Jurkat, Clone E6-1 (cell line): ENCODE results near the gene NR2F2. TPM values are rescaled to one million over a fixed set of nuclear protein-coding genes. Genes with fewer than 3 reads are reported as not detected.
A peak's percentile ranks its signal among the peaks of the same experiment; 100 is the strongest.

Experiments
- DNase-seq: peaks from one replicate; pipeline ENCODE4 v3.0.0-alpha.2; 2011; ENCODE audit warnings: low read depth, low spot score
- H3K4me3 ChIP-seq: 2 replicates; pipeline ENCODE4 v1.5.1; 2011; ENCODE audit warnings: mild to moderate bottlenecking, low read length, control low read depth, moderate library complexity
- polyA plus RNA-seq: library from polyadenylated mRNA; unstranded; fragments of >200 nt; gene quantifications from one replicate; pipeline ENCODE4 v1.2.1, GENCODE V29; 2012; ENCODE audit warnings: missing spikeins; ENCODE audit not compliant: insufficient read length, insufficient read depth

Gene NR2F2
- 1.6 TPM for polyA plus RNA-seq

GRCh38 chr15:96330450-96331143 lies at the start of gene NR2F2:
Gene NR2F2, plus strand, starts transcription at chr15:96330700. Its CDS starts 1,406 bp downstream, at chr15:96332106.
- H3K4me3 ChIP-seq = peak within 1 kb of the TSS; percentile 73
- peak; percentile 90 for DNase-seq

GRCh38 chr15:96285305-96285704 lies 45.2 kb upstream of the NR2F2 start:
- H3K4me3 ChIP-seq = no peak overlapping the region
- no peak for DNase-seq

GRCh38 chr15:96285729-96286254 lies 44.7 kb upstream of the NR2F2 start:
- no peak for DNase-seq

DNA sequence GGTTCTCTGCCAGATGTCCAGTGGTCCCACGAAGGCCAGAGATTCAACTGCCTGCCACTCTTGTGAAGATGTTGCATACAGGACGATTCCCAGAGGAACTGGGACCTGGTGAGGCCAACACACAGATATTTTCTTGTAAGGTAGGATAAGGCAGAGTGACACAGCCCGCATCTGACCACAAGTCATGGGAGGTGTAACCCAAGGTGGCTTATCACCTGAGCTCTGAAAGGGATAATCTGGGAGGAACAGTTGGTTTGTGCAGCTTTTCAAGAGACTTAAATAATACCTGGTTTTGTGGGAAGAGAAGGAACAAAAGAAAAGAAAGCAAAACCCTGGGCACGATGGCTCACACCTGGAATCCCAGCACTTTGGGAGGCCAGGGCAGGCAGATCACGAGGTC lies 39.8 kb upstream of the NR2F2 start:
- H3K4me3 ChIP-seq = no peak overlapping the region
- DNase-seq = no peak

More at GRCh38 chr15:96285729-96286254, 44.7 kb upstream of the NR2F2 start:
- H3K4me3 ChIP-seq = no peak overlapping the region

DNA sequence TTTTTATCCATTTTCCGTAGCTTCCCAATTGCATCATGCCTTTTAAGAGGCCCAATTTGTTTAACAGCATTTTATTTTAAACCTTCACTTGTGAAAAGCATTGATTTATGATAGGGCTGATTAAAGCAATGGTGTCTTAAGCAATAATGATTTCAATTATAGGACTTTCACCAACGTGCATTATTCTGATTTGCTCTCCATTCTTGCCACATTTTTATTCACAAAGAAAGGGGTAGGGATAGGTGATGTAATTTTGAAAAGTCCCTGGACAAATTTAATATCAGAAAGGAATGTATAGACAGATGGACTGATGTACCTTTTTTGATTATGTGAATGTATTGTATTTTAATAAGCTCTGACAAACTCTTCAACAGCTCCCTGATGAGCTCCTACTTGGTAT lies 37.9 kb upstream of the NR2F2 start:
- DNase-seq = no peak
- no peak overlapping the region for H3K4me3 ChIP-seq

GRCh38 chr15:96293441-96293840 lies 37.1 kb upstream of the NR2F2 start:
- H3K4me3 ChIP-seq = no peak overlapping the region
- no peak for DNase-seq

DNA sequence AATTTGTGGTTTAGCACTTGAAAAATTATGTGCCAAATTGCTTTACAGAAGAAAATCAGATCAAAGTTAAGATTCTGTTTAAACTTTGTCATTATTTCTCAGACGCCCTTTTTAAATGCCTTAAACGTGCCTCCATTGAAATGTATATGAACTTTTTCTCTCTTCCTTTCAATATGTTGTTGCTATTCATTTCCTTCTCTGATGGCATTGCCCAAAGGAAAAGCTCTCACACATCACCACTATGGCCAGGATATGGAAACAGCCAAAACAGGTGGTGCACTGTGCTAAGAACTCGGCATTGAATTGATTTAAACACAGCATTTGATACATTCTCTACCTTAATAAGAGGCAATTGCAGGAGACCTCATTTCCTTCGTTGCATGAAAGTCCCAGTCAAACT lies 35.7 kb upstream of the NR2F2 start:
- H3K4me3 ChIP-seq = no peak overlapping the region
- no peak for DNase-seq

DNA sequence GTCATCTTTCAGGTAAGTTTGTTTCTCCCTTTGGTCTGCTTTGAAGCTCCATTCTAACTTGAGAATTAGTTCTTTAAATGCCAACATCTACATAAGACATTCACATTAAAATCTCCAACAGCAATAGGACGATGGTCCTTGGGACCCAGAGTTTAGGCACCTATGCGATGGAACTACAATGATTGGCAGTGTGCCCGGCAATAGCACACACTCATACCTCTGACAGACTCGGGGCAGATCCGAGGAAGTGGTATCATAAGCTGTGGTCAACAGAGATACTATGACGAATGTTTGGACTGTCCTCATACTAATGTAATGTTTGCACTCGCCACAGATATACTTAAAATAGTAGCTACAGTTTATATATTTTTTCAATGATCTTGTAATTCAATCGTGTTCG lies 34.2 kb upstream of the NR2F2 start:
- no peak for DNase-seq
- no peak overlapping the region for H3K4me3 ChIP-seq

GRCh38 chr15:96297783-96298182 lies 32.7 kb upstream of the NR2F2 start:
- H3K4me3 ChIP-seq = no peak overlapping the region
- DNase-seq = no peak

DNA sequence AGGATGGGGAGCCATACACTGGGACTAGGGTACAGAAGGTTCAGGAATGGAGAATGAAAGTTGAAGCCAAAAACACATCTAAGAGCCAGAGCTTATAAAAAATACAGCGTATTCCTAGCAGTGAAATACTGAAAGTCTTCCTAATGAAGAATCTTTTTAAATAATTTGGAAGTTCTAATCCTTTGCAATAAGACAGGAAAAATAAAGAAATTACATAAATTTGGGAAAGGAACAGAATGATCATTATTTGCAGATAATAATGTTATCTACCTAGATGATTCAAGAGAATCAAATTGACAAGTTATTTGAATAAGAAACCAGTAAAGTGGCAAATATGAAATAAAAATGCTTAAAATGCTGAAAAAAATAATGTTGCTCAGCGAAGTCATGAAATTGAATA lies 32.3 kb upstream of the NR2F2 start:
- DNase-seq = no peak
- H3K4me3 ChIP-seq = no peak overlapping the region

DNA sequence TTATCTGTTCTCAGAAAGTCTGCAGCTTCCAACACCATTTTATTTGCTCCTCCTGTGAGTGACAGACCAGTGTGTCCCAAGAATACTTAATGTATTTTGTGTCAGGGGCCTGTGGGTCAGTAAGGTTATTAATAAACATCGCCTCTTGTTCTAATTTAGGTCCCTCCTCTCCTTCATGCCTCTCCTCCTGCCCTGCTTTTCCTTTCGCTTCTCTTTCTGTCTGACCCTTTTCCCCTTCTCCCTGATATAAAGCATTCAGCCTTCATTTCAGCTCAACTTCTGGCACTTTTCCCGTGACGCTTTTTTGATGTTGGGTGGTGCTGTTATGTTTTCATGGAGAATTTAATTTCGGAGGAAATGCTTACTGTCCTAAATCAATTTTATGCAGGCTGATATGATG lies 29.7 kb upstream of the NR2F2 start:
- no peak for DNase-seq
- H3K4me3 ChIP-seq = no peak overlapping the region

DNA sequence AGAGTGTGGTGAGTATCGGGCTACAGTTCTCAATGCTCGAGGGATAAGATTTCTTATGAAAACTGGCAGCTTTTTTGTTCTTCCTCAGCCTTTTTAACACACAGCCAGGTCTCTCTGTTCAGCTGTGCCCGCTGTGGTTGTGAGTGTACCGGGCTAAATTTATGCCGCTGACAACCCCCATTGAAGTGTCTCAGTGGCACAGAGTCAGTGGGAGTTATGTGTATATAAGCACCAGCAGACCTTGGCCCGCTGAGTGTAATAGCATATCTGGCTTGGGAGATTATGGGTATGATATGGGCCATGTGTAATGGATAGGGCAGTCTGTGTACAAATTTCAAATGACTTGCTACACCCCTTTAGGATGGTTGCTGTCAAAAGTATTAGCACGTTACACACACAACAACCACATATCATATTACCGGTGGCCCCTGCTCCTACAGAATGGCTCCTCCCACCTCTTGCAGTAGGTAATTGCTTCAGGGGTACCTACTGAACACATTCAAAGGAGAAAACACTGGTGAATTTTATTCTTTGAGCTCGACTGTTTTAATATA lies 26.9 kb upstream of the NR2F2 start:
- DNase-seq = no peak
- H3K4me3 ChIP-seq = no peak overlapping the region

GRCh38 chr15:96304839-96305238 lies 25.7 kb upstream of the NR2F2 start:
- DNase-seq = no peak
- H3K4me3 ChIP-seq = no peak overlapping the region

DNA sequence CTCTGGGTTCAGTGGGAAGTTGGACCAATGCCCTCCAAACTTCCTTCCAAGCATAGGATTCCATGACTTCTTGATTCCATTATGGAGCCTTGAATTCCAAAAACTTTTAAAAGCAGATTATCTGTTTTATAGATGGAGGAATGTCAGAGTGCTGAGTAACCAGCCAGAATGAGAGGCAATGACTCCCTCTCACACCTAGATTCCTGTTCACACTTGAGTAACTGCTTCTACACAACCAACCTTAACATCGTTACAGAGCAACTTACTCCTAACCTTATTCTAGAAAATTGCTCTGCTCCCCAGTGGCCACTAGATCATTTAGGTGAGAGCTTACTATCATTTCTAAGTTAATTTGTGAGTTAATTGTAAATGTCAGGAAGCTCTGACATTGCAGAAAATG lies 24.2 kb upstream of the NR2F2 start:
- no peak for DNase-seq
- no peak overlapping the region for H3K4me3 ChIP-seq

DNA sequence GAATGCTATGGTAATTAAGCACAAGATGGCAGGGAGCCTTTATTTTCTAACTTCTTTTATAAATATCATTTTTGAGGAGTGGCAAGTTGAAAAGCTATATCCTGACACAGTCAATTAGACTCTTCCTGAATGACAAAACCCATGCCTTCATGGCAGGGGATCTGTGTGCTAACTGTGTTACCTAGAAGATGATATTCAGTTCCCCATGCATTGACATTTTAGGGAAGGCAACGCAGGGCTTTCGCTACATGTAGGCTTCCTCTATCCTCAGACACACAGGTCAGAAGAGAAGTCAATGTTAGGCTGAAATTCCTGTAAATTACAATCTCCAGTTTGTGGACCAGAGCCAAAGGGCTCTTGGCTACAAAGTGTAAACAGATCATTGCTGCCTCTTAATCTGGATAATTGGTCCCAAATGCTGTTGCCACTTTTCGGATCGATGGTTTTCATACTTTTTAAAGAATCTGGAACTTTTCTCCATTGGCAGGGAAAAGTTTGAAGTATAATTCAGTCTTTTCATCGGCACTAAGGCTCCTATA lies 22.6 kb upstream of the NR2F2 start:
- DNase-seq = no peak
- H3K4me3 ChIP-seq = no peak overlapping the region

DNA sequence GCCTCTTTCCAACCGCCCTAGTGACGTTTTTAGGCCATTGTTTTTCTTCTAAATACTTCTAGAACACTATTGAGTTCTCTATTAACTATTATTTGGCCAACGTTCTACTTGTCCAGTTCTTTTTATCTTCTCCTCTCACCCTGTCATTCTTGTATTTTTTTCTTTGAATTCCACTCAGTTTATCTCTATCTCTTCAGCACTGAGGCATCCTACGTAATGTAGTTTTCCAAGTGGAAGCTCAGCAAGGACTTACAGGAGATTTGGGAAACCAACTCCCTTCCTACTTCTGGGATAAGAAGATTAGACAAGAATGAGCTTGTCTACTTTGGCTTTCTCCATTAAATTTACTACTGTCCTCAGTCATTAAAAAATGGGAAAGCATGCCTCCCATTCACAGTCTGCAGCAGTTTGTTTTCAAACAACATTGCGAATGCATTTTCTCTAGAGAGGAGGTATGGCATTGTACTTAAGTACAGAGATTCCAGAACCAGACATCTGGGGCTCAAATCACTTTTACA lies 21.3 kb upstream of the NR2F2 start:
- H3K4me3 ChIP-seq = no peak overlapping the region
- no peak for DNase-seq

GRCh38 chr15:96311256-96311955 lies 19.1 kb upstream of the NR2F2 start:
- DNase-seq = no peak
- H3K4me3 ChIP-seq = no peak overlapping the region

DNA sequence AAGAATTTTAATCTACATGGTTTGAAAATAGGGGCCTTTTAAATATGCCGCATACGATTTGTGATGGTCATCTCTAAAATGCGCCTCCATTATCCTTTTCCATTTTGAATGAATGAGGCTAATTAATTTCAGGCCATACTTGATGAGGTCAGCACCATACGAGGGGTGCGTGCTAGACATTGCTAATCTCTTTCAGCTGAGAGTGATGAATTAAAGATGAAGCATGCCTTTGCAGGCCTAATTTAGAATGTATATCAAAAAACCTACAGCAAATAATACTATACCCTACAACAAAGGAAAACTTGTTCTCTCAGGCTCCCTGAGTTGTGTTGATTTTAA lies 18.6 kb upstream of the NR2F2 start:
- H3K4me3 ChIP-seq = no peak overlapping the region
- DNase-seq = no peak

GRCh38 chr15:96312641-96313335 lies 17.7 kb upstream of the NR2F2 start:
- DNase-seq = no peak
- no peak overlapping the region for H3K4me3 ChIP-seq
